Aorta (tissue), 5 donors: ENCODE measurements around the gene SPTBN1. TPM values are rescaled to one million over a fixed set of nuclear protein-coding genes. Genes with fewer than 3 reads are reported as not detected.

Experiments used
- ATAC-seq: fragments of 200-7000 bp; cut with Tn5 transposase; one replicate; pipeline ENCODE4 v1.9.1; 2022; ENCODE audit warnings: moderate library complexity; ENCODE audit not compliant: low FRiP score
- DNase-seq, 2 donors: peaks; one replicate each; pipeline ENCODE4 v3.0.0-alpha.2; 2020
- H3K27ac ChIP-seq, 2 donors: one replicate each; pipeline ENCODE4 v1.5.1; 2013; ENCODE audit warnings: low read length in 2 of 2, mild to moderate bottlenecking in 2 of 2, moderate library complexity in 2 of 2, control low read depth in 1 of 2, inconsistent platforms in 1 of 2, low read depth in 1 of 2
- H3K27me3 ChIP-seq, 2 donors: one replicate each; pipeline ENCODE4 v1.6.1; 2013; ENCODE audit warnings: control low read depth in 1 of 2, low read length in 1 of 2, mild to moderate bottlenecking in 1 of 2, moderate library complexity in 1 of 2; ENCODE audit not compliant: insufficient read depth in 2 of 2, control insufficient read depth in 1 of 2
- H3K36me3 ChIP-seq, 2 donors: one replicate each; pipeline ENCODE4 v1.6.1; 2013; ENCODE audit warnings: control low read depth in 1 of 2, low read length in 1 of 2, mild to moderate bottlenecking in 1 of 2; ENCODE audit not compliant: insufficient read depth in 2 of 2, control insufficient read depth in 1 of 2
- H3K4me1 ChIP-seq, 2 donors: one replicate each; pipeline ENCODE4 v1.6.1; 2013; ENCODE audit warnings: low read length in 2 of 2, control low read depth in 1 of 2, mild to moderate bottlenecking in 1 of 2, moderate library complexity in 1 of 2; ENCODE audit not compliant: insufficient read depth in 2 of 2, control insufficient read depth in 1 of 2
- H3K4me3 ChIP-seq, 2 donors: one replicate each; pipeline ENCODE4 v1.5.1; 2013; ENCODE audit warnings: low read length in 2 of 2, control low read depth in 1 of 2, mild to moderate bottlenecking in 1 of 2
- H3K9me3 ChIP-seq: one replicate; pipeline ENCODE4 v1.6.1; 2013; ENCODE audit warnings: mild to moderate bottlenecking, low read length; ENCODE audit not compliant: control insufficient read depth
- WGBS, 2 donors: extraction: QIAGEN DNeasy Blood & Tissue Kit; methylation state at CpG; one replicate each; pipeline ENCODE4 v1.1.7; 2013; 5-methylcytosine and 5-hydroxymethylcytosine counted together
- intact Hi-C, 2 donors: fragments of 100-400 bp; cut with DNase I; formaldehyde crosslinking; loops; one replicate each; pipeline versions ENCODE4 v1.14.2 to v1.15.0; 2022
- polyA plus RNA-seq, 2 donors: library from polyadenylated mRNA; stranded (reverse); fragments of 200-250 nt; gene quantifications; one replicate each; pipeline ENCODE4 v1.2.3, GENCODE V29; 2013
- total RNA-seq, 2 donors: library from RNA; stranded (reverse); fragmentation: NEBNext Ultra II Directional; extraction: Animal tissue kit (Norgen Biotek cat#: 25700); gene quantifications; one replicate each; pipeline ENCODE4 v1.2.1, GENCODE V29; 2021
- donor health status: healthy with polysubstance abuse.
- donor health status: Bipolar disorder and iron deficiency.
- donor health status: DM: no; HTN: no; CAD: no.
- donor health status: DM: no; HTN: no; CAD: no.
- donor health status: DM: yes; HTN: yes; CAD: no.

The SPTBN1 gene
- total and polyA plus RNA-seq, 4 donors = 84.9 to 540 (median 218) TPM

DNA sequence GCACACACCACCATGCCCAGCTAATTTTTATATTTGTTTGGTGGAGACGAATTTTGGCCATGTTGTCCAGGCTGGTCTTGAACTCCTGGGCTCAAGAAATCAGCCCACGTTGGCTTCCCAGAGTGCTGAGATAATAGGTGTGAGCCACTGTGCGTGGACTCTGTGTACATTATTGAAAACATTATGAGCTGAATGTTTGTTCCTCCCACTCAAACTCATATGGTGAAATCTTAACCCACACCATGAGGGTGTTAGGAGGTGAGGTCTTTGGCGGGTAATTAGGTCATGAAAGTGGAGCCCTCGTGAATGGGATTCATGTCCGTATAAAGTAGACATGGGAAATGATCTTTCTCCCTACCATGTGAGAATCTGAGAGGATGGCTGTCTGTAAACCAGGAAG lies 83.6 kb downstream of the SPTBN1 start:
- no peak for DNase-seq
- 90 to 92% methylated on average over 6 of the region's 6 CpGs for WGBS, 2 donors
- intact Hi-C loops = no loop called here
- Histone ChIP-seq H3K36me3 (no peaks in the 10 kb centered on the region), H3K4me1 (peaks cover 2 to 3% of the 10 kb centered on the region in 2 donors), H3K27ac (no peak overlapping the region), H3K4me3 (no peak overlapping the region), H3K27me3 (no peaks in the 10 kb centered on the region), H3K9me3 (no peaks in the 10 kb centered on the region)
- no peak for ATAC-seq

DNA sequence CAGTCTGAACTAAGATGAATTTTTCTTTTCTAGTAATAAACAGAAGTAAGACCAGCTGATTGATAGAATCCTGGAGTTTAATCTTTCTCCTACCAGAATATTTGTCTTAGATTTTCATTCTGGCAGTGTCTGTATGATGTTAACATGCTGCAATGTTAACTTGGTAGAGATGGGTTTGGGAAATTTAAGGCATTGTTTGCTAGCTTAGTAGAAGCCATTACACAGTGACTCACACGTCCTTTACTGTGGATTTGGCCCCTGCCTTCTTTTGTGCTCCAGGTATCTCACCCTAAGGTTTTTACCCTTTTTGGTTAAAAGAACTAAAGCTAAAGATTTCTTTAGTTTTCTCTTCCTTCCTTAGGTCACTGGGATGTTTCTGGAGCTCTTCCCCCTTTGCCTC lies 84.1 kb downstream of the SPTBN1 start:
- H3K9me3 ChIP-seq = no peaks in the 10 kb centered on the region
- WGBS, 2 donors = 24 to 31% methylated on average over 1 of the region's 1 CpG
- no peak for DNase-seq

DNA sequence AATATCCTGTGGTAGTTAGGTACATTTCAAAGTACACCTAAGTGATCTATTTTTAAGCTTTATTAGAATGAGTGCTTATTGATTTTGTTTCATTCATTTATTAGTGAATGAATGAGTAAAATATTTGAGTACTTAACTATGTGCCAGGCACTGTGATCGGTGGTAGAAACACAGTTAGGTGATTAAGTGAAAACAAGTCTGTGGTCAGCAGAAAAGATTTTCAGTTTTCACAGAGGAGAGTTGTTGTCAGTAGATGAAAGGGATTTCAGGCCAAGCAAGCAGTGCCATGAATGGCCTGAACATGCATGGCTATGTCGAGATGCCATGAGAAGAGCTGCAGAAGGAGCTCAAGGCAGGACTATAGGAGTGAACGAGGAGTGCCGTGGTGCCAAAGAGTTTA lies 85.9 kb downstream of the SPTBN1 start:
- no peak for ATAC-seq
- Histone ChIP-seq H3K4me3 (no peak overlapping the region), H3K36me3 (no peaks in the 10 kb centered on the region), H3K9me3 (no peaks in the 10 kb centered on the region), H3K4me1 (peaks cover 2 to 3% of the 10 kb centered on the region in 2 donors), H3K27me3 (no peaks in the 10 kb centered on the region), H3K27ac (no peak overlapping the region)
- intact Hi-C loops = no loop called here
- 69 to 78% methylated on average over 4 of the region's 4 CpGs for WGBS, 2 donors
- no peak for DNase-seq

More for the DNA sequence above, 84.1 kb downstream of the SPTBN1 start:
- Histone ChIP-seq H3K4me3 (no peak overlapping the region), H3K27me3 (no peaks in the 10 kb centered on the region), H3K36me3 (no peaks in the 10 kb centered on the region), H3K27ac (no peak overlapping the region), H3K4me1 (peaks cover 2 to 3% of the 10 kb centered on the region in 2 donors)
- intact Hi-C loops = no loop called here
- ATAC-seq = no peak

DNA sequence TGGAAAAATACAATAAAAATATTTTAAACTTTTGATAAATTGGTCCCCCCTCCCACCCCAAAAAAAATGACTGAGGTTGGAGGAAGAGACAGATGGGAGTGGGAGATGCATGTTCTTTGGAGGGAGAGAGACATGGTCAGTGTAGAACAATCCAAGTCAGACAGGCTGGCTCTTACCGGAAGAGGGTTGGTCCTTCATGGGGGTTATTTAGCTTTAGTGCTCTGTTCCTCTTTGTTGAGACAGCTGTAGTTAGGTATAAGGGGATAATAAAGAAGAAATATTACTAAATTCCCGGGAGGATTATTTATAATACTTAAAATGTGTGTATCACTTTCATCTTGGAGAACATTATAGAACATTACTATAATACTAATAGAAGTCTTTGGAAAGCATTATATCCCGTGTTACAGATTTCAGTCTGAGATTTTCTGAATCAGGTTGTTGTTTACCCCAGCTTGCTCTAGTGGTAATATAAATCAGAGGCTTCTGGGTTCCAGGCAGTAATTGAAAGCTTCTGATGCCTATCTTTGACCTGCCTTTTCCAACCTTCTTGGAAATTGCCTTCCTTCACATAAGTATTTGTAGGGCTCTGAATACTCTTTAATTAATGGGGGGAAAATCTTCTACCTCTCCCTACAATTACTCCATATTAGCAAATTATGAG lies 87.7 kb downstream of the SPTBN1 start:
- intact Hi-C loops = no loop called here
- Histone ChIP-seq H3K4me3 (no peak overlapping the region), H3K4me1 (peaks cover 2 to 3% of the 10 kb centered on the region in 2 donors), H3K27me3 (no peaks in the 10 kb centered on the region), H3K36me3 (no peaks in the 10 kb centered on the region), H3K9me3 (no peaks in the 10 kb centered on the region), H3K27ac (no peak overlapping the region)
- WGBS, 2 donors = 68% methylated on average over 3 of the region's 3 CpGs
- ATAC-seq = no peak
- no peak for DNase-seq

DNA sequence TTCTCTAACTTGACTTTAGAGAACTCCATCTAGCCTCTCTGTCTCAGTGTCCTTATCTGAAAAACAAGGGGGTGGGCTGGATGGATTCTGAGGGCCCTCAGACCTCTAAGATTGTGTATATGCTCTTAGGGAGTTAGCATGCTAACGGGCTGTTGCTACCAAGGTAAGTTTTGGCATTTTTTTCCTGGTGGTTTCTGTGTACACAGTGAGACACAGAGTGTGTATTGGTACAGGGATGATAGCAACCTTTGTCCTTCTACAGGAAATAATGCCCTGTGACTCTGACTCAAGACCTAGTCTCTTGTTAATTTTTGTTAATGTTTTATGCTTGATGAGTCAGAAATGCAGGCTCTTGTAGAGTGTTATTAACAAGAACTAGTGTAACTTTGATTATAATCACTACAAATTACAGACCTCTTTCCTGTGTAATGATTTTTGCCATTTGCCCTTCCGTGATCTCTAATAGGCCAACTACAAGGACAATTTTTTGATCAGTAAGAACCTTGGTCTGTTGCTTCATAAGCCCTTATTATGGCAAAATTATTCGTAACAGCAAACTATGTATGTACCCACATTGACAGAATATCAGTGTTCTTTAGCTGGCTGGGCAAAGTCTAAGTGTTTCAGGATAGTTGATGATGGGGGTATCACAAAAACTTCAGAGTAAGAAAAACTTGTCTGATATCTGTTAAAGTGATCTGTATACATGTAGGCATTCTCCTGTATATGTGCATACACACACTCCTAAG lies 89.7 kb downstream of the SPTBN1 start:
- no peak for ATAC-seq
- Histone ChIP-seq H3K9me3 (no peaks in the 10 kb centered on the region), H3K4me3 (no peak overlapping the region), H3K27ac (no peak overlapping the region), H3K4me1 (peaks cover 4 to 6% of the 10 kb centered on the region in 2 donors), H3K36me3 (no peaks in the 10 kb centered on the region), H3K27me3 (no peaks in the 10 kb centered on the region)
- no peak for DNase-seq
- WGBS, 2 donors = 85 to 94% methylated on average over 3 of the region's 3 CpGs
- intact Hi-C loops = no loop called here

DNA sequence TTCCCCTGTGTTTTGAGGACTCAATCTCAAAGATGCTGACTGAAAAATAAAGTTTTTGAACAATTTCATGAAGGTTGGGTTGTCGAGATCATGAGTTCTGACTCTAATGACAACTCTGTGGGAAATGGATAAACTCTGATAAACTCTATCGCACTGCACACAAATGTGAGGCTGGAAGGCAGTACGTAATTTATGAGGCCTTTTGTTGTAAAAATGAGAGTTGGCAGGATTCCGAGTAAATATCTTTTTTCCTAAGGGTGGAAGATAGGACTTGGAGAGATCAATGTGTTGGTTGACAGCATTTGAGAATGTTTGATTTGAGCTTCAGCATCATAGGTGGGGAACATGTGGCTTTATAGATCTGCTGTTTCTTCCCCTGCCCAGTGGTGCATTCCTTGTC lies 90.4 kb downstream of the SPTBN1 start:
- H3K9me3 ChIP-seq = no peaks in the 10 kb centered on the region
- no peak overlapping the region for H3K27ac ChIP-seq
- peaks cover 3 to 4% of the 10 kb centered on the region in 2 donors for H3K4me1 ChIP-seq
- no peak overlapping the region for H3K4me3 ChIP-seq
- H3K36me3 ChIP-seq = no peaks in the 10 kb centered on the region
- WGBS, 2 donors = 61 to 64% methylated on average over 4 of the region's 4 CpGs
- ATAC-seq (no peak), DNase-seq (no peak)
- intact Hi-C loops = no loop called here
- H3K27me3 ChIP-seq = no peaks in the 10 kb centered on the region

DNA sequence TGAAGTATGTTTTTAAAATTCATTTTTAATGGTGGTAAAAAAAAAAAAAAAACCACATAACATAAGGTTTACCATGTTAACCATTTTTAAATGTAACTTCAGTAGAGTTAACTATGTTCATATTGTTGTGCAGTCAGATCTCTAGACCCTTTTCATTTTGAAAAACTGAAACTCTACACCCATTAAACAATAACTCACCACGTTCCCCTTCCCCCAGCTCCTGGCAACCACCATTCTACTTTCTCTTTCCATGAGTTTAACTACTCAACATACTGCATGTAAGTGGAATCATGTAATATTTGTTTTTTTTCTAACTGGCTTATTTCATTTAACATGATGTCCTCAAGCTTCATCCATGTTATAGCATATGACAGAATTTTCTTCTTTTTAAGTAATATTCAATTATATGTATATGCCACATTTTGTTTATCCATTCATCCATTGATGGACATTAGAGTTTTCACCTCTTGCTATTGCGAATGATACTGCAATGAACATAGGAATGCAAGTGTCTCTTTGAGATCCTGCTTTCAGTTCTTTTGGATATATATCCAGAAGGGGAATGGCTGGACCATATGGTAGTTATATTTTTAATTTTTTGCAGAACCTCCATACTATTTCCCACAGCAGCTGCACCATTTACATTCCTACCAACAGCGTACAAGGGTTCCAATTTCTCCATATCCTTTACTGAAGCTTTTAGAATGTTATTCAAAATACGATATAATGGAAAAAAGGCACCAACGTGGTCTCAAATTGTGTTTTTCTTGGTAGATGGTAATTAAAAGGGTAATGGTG lies 91.0 kb downstream of the SPTBN1 start:
- H3K27me3 ChIP-seq = no peaks in the 10 kb centered on the region
- no peak for DNase-seq
- H3K4me3 ChIP-seq = no peak overlapping the region
- H3K36me3 ChIP-seq = no peaks in the 10 kb centered on the region
- no peak overlapping the region for H3K27ac ChIP-seq
- intact Hi-C loops = no loop called here
- peaks cover 3 to 4% of the 10 kb centered on the region in 2 donors for H3K4me1 ChIP-seq
- 84 to 87% methylated on average over 5 of the region's 5 CpGs for WGBS, 2 donors
- no peaks in the 10 kb centered on the region for H3K9me3 ChIP-seq
- no peak for ATAC-seq

DNA sequence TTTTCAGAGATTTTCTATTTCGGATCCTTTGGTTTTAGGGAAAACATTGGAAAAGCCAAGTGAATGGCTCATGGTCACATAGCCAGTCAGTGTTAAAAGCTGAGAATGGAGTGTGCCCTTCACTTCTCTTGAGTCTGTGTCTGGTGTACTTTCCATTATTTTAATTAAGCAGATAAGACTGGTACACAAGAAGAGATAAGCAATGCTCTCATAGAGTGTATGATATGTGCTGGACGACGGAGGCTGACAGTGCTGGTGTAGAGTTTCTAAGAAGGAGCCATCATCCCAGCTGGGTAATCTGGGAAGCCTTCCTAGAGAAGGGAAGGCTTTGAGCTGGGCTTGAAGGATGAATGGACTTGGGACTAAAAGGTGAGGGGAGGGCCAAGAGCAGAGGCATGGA lies 93.3 kb downstream of the SPTBN1 start:
- no peak for DNase-seq
- Histone ChIP-seq H3K27ac (no peak overlapping the region), H3K4me3 (no peak overlapping the region), H3K4me1 (peaks cover 2 to 3% of the 10 kb centered on the region in 2 donors), H3K36me3 (no peaks in the 10 kb centered on the region), H3K9me3 (no peaks in the 10 kb centered on the region), H3K27me3 (no peaks in the 10 kb centered on the region)
- intact Hi-C loops = no loop called here
- ATAC-seq = no peak
- 91 to 95% methylated on average over 3 of the region's 3 CpGs for WGBS, 2 donors
